ENCODE data around the gene ZNF776.

- TF ChIP-seq POLR2A (IDR thresholded peaks at IDR 0.05) (no peak), CTCF (IDR thresholded peaks at IDR 0.05) (no peak)
Measured at GRCh38 chr19:57759096-57759495, 12.5 kb downstream of the ZNF776 start.

Data from thyroid gland (tissue), 4 donors.